GM21619 (cell line): ENCODE data around the gene CCDC185.

Source experiments
- ATAC-seq: cut with Tn5 transposase; IDR thresholded peaks from one replicate; pipeline ENCODE4 v1.9.1; 2021; ENCODE audit not compliant: unreplicated experiment

The CCDC185 gene

DNA sequence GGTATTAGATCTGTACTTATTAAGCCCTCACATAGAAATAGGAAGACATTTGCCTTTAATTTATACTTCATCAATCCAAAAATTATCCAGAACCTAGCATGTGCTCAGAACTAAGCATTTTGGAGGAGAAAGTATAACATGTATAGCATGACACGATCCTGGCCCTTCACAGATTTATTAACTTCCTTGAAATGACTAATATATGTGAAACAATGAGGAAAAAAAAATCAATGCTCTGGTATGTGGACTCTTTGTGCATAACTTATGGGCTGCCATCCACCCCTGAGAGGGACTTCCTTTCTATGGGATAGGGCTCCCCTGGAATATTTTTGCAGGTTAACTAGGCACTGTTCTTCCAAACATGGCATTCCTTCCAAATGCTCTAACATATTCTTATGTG is 36.6 kb downstream of the CCDC185 start:
- no peak for ATAC-seq

DNA sequence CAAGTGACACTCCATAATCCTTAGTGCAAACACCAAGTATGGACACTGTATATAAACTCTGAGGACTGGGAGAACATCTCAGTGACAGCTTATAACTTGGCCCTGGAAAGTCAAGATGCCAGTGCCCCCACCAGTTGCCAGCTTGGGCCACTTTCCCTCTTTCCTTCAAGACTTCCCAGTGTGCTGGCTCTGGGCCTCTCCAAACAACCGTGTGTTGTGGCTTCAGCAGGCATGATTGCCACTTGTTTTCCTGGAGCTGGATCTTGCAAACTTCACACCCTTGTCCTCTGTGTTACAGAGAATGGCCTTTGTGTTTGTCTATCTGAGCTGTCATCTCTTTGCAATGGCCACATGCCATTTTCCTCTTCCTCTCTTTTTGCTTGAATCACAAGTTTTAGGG is 37.0 kb downstream of the CCDC185 start:
- ATAC-seq: no peak

GRCh38 chr1:223437151-223437550 is 43.9 kb downstream of the CCDC185 start:
- ATAC-seq: no peak

GRCh38 chr1:223443397-223443796 is 50.2 kb downstream of the CCDC185 start:
- ATAC-seq: no peak

DNA sequence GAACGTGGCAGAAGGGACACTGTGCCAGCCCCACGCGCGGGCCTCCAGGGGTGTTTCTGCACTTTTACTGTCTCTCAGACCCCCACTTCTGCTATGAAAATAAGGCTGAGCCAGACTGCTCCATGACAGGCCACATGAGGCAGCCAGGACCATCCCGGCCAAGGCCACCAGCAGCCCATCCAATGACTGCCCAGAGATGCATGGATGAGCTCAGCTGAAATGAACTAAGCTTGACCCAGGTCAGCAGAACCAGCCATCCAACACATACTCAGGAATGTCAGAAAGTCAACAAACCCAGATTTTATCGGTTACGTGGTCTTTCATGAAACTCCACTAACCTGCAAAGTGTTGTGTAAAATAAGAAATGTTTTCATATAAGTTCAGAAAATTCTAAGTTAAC is 51.2 kb downstream of the CCDC185 start:
- ATAC-seq: no peak
